Measurements from ENCODE around the gene NCDN. TPM values are rescaled to one million over a fixed set of nuclear protein-coding genes. Genes with fewer than 3 reads are reported as not detected.

The NCDN gene
- total RNA-seq: 10 to 100 TPM; 22.4 to 40.4 (median 29.2) TPM

- WGBS: 1% methylated on average over 38 of the region's 58 CpGs
- Histone ChIP-seq H3K27me3 (peaks cover 0 to 5% (median 0%) of the 10 kb centered on the region in 4 donors), H3K4me1 (peaks cover 58 to 86% (median 77%) of the 10 kb centered on the region in 4 donors), H3K4me3 (peak within 1 kb of the TSS; percentile 94 to 98 (median 96)), H3K9me3 (no peaks in the 10 kb centered on the region), H3K36me3 (peaks cover 3 to 27% (median 21%) of the 10 kb centered on the region in 4 donors), H3K27ac (replicated peaks in 1 of 4) (peak within 1 kb of the TSS; percentile 98 to 99 (median 98))
- intact Hi-C loops (cut with DNase I): loop anchor here (5.0 kb wide), 1 partner anchor 365 kb away; the partner anchor contains the start of gene SFPQ
- TF ChIP-seq POLR2AphosphoS5 (IDR thresholded peaks at IDR 0.05) (peak; percentile 7 to 69), POLR2A (IDR thresholded peaks at IDR 0.05; ENCODE audit: low read depth) (no peak)
- DNase-seq (ENCODE audit: extremely low spot score): peak; percentile 100
Observed at GRCh38 chr1:35557611-35558373, at the start of gene NCDN. TSS of gene NCDN (plus strand) at chr1:35557799. CDS start at chr1:35558191, 392 bp downstream.

- intact Hi-C loops (cut with DNase I): no loop called here
- H3K4me1 ChIP-seq: peaks cover 15 to 40% (median 25%) of the 10 kb centered on the region in 4 donors
- no peaks in the 10 kb centered on the region for H3K27me3 ChIP-seq
- H3K27ac ChIP-seq (replicated peaks in 1 of 4): no peak overlapping the region
- no peaks in the 10 kb centered on the region for H3K9me3 ChIP-seq
- no peak for TF ChIP-seq CTCF (IDR thresholded peaks at IDR 0.05)
- TF ChIP-seq EP300 (IDR thresholded peaks at IDR 0.05): no peak
- no peak for TF ChIP-seq POLR2A (IDR thresholded peaks at IDR 0.05; ENCODE audit: low read depth)
- no peak for TF ChIP-seq POLR2AphosphoS5 (IDR thresholded peaks at IDR 0.05)
- peaks cover 0 to 13% (median 7%) of the 10 kb centered on the region in 4 donors for H3K36me3 ChIP-seq
- DNase-seq (ENCODE audit: extremely low spot score): no peak
- no peak overlapping the region for H3K4me3 ChIP-seq
Observed at GRCh38 chr1:35507947-35508346, 49.7 kb upstream of the NCDN start.

GRCh38 chr1:35509558-35509957 is 48.0 kb upstream of the NCDN start:
- WGBS: 86% methylated on average over 3 of the region's 3 CpGs
- TF ChIP-seq EP300 (IDR thresholded peaks at IDR 0.05) (no peak), POLR2AphosphoS5 (IDR thresholded peaks at IDR 0.05) (no peak), POLR2A (IDR thresholded peaks at IDR 0.05; ENCODE audit: low read depth) (no peak), CTCF (IDR thresholded peaks at IDR 0.05) (no peak)
- Histone ChIP-seq H3K27ac (replicated peaks in 1 of 4) (no peak overlapping the region), H3K4me1 (peaks cover 15 to 44% (median 25%) of the 10 kb centered on the region in 4 donors), H3K36me3 (peaks cover 0 to 13% (median 7%) of the 10 kb centered on the region in 4 donors), H3K9me3 (no peaks in the 10 kb centered on the region), H3K4me3 (no peak overlapping the region), H3K27me3 (no peaks in the 10 kb centered on the region)
- DNase-seq (ENCODE audit: extremely low spot score): no peak
- intact Hi-C loops (cut with DNase I): no loop called here

GRCh38 chr1:35511305-35511704 is 46.3 kb upstream of the NCDN start:
- no peak overlapping the region for H3K27ac ChIP-seq (replicated peaks in 1 of 4)
- DNase-seq (ENCODE audit: extremely low spot score): no peak
- 94% methylated on average over 2 of the region's 2 CpGs for WGBS
- H3K4me3 ChIP-seq: no peak overlapping the region
- H3K27me3 ChIP-seq: no peaks in the 10 kb centered on the region
- peaks cover 0 to 9% (median 2%) of the 10 kb centered on the region in 4 donors for H3K9me3 ChIP-seq
- peaks cover 13 to 35% (median 19%) of the 10 kb centered on the region in 4 donors for H3K4me1 ChIP-seq
- TF ChIP-seq CTCF (IDR thresholded peaks at IDR 0.05) (no peak), EP300 (IDR thresholded peaks at IDR 0.05) (no peak), POLR2AphosphoS5 (IDR thresholded peaks at IDR 0.05) (no peak), POLR2A (IDR thresholded peaks at IDR 0.05; ENCODE audit: low read depth) (no peak)
- intact Hi-C loops (cut with DNase I): no loop called here
- H3K36me3 ChIP-seq: peaks cover 0 to 7% (median 3%) of the 10 kb centered on the region in 4 donors

GRCh38 chr1:35518183-35518582 is 39.4 kb upstream of the NCDN start:
- Histone ChIP-seq H3K9me3 (peaks cover 0 to 14% (median 7%) of the 10 kb centered on the region in 4 donors), H3K27ac (replicated peaks in 1 of 4) (no peak overlapping the region), H3K27me3 (no peaks in the 10 kb centered on the region), H3K4me3 (no peak overlapping the region), H3K4me1 (peaks cover 0 to 4% (median 0%) of the 10 kb centered on the region in 4 donors), H3K36me3 (no peaks in the 10 kb centered on the region)
- intact Hi-C loops (cut with DNase I): no loop called here
- DNase-seq (ENCODE audit: extremely low spot score): no peak
- 99% methylated on average over 3 of the region's 3 CpGs for WGBS
- no peak for TF ChIP-seq POLR2A (IDR thresholded peaks at IDR 0.05; ENCODE audit: low read depth)
- no peak for TF ChIP-seq POLR2AphosphoS5 (IDR thresholded peaks at IDR 0.05)
- no peak for TF ChIP-seq EP300 (IDR thresholded peaks at IDR 0.05)
- no peak for TF ChIP-seq CTCF (IDR thresholded peaks at IDR 0.05)
